Ovary (tissue), 3 donors: Measurements from ENCODE around the gene CMIP.

ENCODE experiments used
- CTCF ChIP-seq, 3 donors: fragments of 450-650 bp in 2 of 3; fragments of 200-600 bp in 1 of 3; IDR thresholded peaks; one replicate each; pipeline versions ENCODE4 v1.5.1 to v1.8.0; 2016 to 2022; ENCODE audit warnings: antibody characterized with exemption in 3 of 3, mild to moderate bottlenecking in 1 of 3
- POLR2A ChIP-seq: fragments of 450-650 bp; IDR thresholded peaks from one replicate; pipeline ENCODE4 v1.6.1; 2017; ENCODE audit warnings: antibody characterized with exemption, mild to moderate bottlenecking, moderate library complexity
- donor health status: DM: no; HTN: no; CAD: no.

GRCh38 chr16:81592353-81592866 is 147.8 kb downstream of the CMIP start:
- TF ChIP-seq CTCF (IDR thresholded peaks at IDR 0.05) (no peak), POLR2A (no peak)
